H9 (cell line): ENCODE measurements around the gene SPTBN2. TPM values are rescaled to one million over a fixed set of nuclear protein-coding genes. Genes with fewer than 3 reads are reported as not detected.

Source experiments
- DNase-seq: peaks from one replicate; pipeline ENCODE4 v3.0.0-alpha.2; 2017
- H2AFZ ChIP-seq: one replicate; pipeline ENCODE4 v1.6.1; 2013; ENCODE audit warnings: mild to moderate bottlenecking, low read length, control low read depth, moderate library complexity
- H2AK5ac ChIP-seq: 2 replicates; pipeline ENCODE4 v1.6.1; 2013; ENCODE audit warnings: low read length, control low read depth, mixed read lengths; ENCODE audit not compliant: insufficient read length
- H2BK120ac ChIP-seq: one replicate; pipeline ENCODE4 v1.6.1; 2013; ENCODE audit warnings: low read depth, mild to moderate bottlenecking, low read length, control low read depth, inconsistent platforms; ENCODE audit not compliant: poor library complexity, severe bottlenecking
- H2BK12ac ChIP-seq: 2 replicates; pipeline ENCODE4 v1.6.1; 2013; ENCODE audit warnings: low read length, control low read depth, mixed read lengths, low read depth; ENCODE audit not compliant: insufficient read length
- H2BK15ac ChIP-seq: 2 replicates; pipeline ENCODE4 v1.6.1; 2013; ENCODE audit warnings: low read depth, low read length, control low read depth
- H2BK20ac ChIP-seq: one replicate; pipeline ENCODE4 v1.6.1; 2013; ENCODE audit warnings: low read depth, mild to moderate bottlenecking, low read length, control low read depth, inconsistent platforms; ENCODE audit not compliant: poor library complexity, severe bottlenecking
- H2BK5ac ChIP-seq: 2 replicates; pipeline ENCODE4 v1.6.1; 2013; ENCODE audit warnings: low read length, control low read depth, mixed read lengths; ENCODE audit not compliant: insufficient read length
- H3K14ac ChIP-seq: 2 replicates; pipeline ENCODE4 v1.6.1; 2013; ENCODE audit warnings: low read length, control low read depth; ENCODE audit not compliant: insufficient read depth
- H3K18ac ChIP-seq: 2 replicates; pipeline ENCODE4 v1.6.1; 2013; ENCODE audit warnings: low read depth, mild to moderate bottlenecking, mixed read lengths, low read length, control low read depth; ENCODE audit not compliant: insufficient read length
- H3K23ac ChIP-seq: 2 replicates; pipeline ENCODE4 v1.6.1; 2013; ENCODE audit warnings: low read length, control low read depth, mixed read lengths, low read depth; ENCODE audit not compliant: insufficient read length
- H3K23me2 ChIP-seq: 2 replicates; pipeline ENCODE4 v1.6.1; 2013; ENCODE audit warnings: low read depth, mild to moderate bottlenecking, mixed read lengths, low read length, control low read depth; ENCODE audit not compliant: insufficient read length, poor library complexity, severe bottlenecking
- H3K27ac ChIP-seq: 2 replicates; pipeline ENCODE4 v1.5.1; 2013; ENCODE audit warnings: low read length, control low read depth, mixed read lengths, low read depth; ENCODE audit not compliant: insufficient read length
- H3K27me3 ChIP-seq: 2 replicates; pipeline ENCODE4 v1.6.1; 2013; ENCODE audit warnings: low read length, control low read depth, inconsistent platforms; ENCODE audit not compliant: insufficient read depth
- H3K4ac ChIP-seq: 2 replicates; pipeline ENCODE4 v1.6.1; 2013; ENCODE audit warnings: low read depth, mild to moderate bottlenecking, control low read depth, inconsistent platforms, low read length, moderate library complexity
- H3K4me1 ChIP-seq: 2 replicates; pipeline ENCODE4 v1.6.1; 2013; ENCODE audit warnings: low read length, control low read depth, inconsistent platforms; ENCODE audit not compliant: insufficient read depth
- H3K4me2 ChIP-seq: 2 replicates; pipeline ENCODE4 v1.6.1; 2013; ENCODE audit warnings: low read length, control low read depth, mixed read lengths; ENCODE audit not compliant: insufficient read length, insufficient read depth
- H3K56ac ChIP-seq: 2 replicates; pipeline ENCODE4 v1.6.1; 2013; ENCODE audit warnings: low read depth, mild to moderate bottlenecking, mixed read lengths, low read length, control low read depth; ENCODE audit not compliant: insufficient read length
- H3K79me1 ChIP-seq: 2 replicates; pipeline ENCODE4 v1.6.1; 2013; ENCODE audit warnings: low read depth, mild to moderate bottlenecking, moderate library complexity, low read length, control low read depth, inconsistent platforms; ENCODE audit not compliant: insufficient read depth, poor library complexity, severe bottlenecking
- H3K79me2 ChIP-seq: 2 replicates; pipeline ENCODE4 v1.6.1; 2013; ENCODE audit warnings: low read length, control low read depth, inconsistent platforms; ENCODE audit not compliant: insufficient read depth
- H3K9ac ChIP-seq: 2 replicates; pipeline ENCODE4 v1.6.1; 2013; ENCODE audit warnings: low read length, control low read depth, mixed read lengths; ENCODE audit not compliant: insufficient read length; ENCODE audit errors: extremely low read depth
- H3K9me3 ChIP-seq: one replicate; pipeline ENCODE4 v1.6.1; 2013; ENCODE audit warnings: low read depth, low read length, inconsistent platforms; ENCODE audit not compliant: control insufficient read depth
- H3T11ph ChIP-seq: one replicate; pipeline ENCODE4 v1.6.1; 2013; ENCODE audit warnings: mild to moderate bottlenecking, low read length, control low read depth, inconsistent platforms
- H4K20me1 ChIP-seq: one replicate; pipeline ENCODE4 v1.6.1; 2013; ENCODE audit not compliant: control insufficient read depth, insufficient read length, insufficient read depth
- H4K5ac ChIP-seq: 2 replicates; pipeline ENCODE4 v1.6.1; 2013; ENCODE audit warnings: low read depth, mild to moderate bottlenecking, mixed read lengths, low read length, control low read depth; ENCODE audit not compliant: insufficient read length
- H4K8ac ChIP-seq: replicated peaks from 2 replicates; pipeline ENCODE4 v1.6.1; 2013; ENCODE audit warnings: low read length, control low read depth, mixed read lengths, low read depth; ENCODE audit not compliant: insufficient read length
- H4K91ac ChIP-seq: 2 replicates; pipeline ENCODE4 v1.6.1; 2013; ENCODE audit warnings: low read depth, mild to moderate bottlenecking, moderate library complexity, mixed read lengths, low read length, control low read depth; ENCODE audit not compliant: insufficient read length
- H3K27ac Mint-ChIP-seq, 3 experiments: 2 replicates in 2 of 3; 3 replicates in 1 of 3; pipeline ENCODE4 v1.8.0; 2020 to 2021; ENCODE audit warnings: mixed read lengths in 3 of 3, mild to moderate bottlenecking in 1 of 3, moderate library complexity in 1 of 3
- H3K27me3 Mint-ChIP-seq: 2 replicates; pipeline ENCODE4 v1.8.0; 2021; ENCODE audit warnings: low read depth, mild to moderate bottlenecking, moderate library complexity, mixed read lengths
- H3K36me3 Mint-ChIP-seq, 3 experiments: 2 replicates in 2 of 3; 3 replicates in 1 of 3; pipeline ENCODE4 v1.8.0; 2020 to 2021; ENCODE audit warnings: low read depth in 3 of 3, mixed read lengths in 3 of 3; ENCODE audit not compliant: insufficient read depth in 1 of 3
- H3K4me1 Mint-ChIP-seq, 2 experiments: 2 replicates each; pipeline ENCODE4 v1.8.0; 2020; ENCODE audit warnings: mixed read lengths in 2 of 2
- H3K4me3 Mint-ChIP-seq, 2 experiments: 2 replicates in 1 of 2; 3 replicates in 1 of 2; pipeline ENCODE4 v1.8.0; 2020 to 2021; ENCODE audit warnings: mild to moderate bottlenecking in 2 of 2, mixed read lengths in 2 of 2, moderate library complexity in 1 of 2
- H3K9me3 Mint-ChIP-seq, 2 experiments: 2 replicates in 1 of 2; 3 replicates in 1 of 2; pipeline ENCODE4 v1.8.0; 2020; ENCODE audit warnings: mild to moderate bottlenecking in 2 of 2, mixed read lengths in 2 of 2, moderate library complexity in 1 of 2
- WGBS: extraction: QIAGEN DNeasy Blood & Tissue Kit; methylation state at CpG from one replicate; pipeline ENCODE4 v1.1.7; 2013; ENCODE audit warnings: missing lambda C conversion rate, low lambda C conversion rate, mixed read lengths; ENCODE audit not compliant: insufficient read length; ENCODE audit errors: extremely low coverage; 5-methylcytosine and 5-hydroxymethylcytosine counted together
- total RNA-seq: library from RNA; stranded (reverse); gene quantifications from 2 replicates; pipeline ENCODE4 v1.2.1, GENCODE V29; 2021
- TF ChIP-seq, protein P1 (sequence below): fragments of 200-600 bp; sonication (generic); conservative IDR thresholded peaks from 3 replicates; pipeline ENCODE4 v1.8.0; 2021; ENCODE audit warnings: antibody characterized with exemption, mild to moderate bottlenecking

Gene SPTBN2
- total RNA-seq, 1 experiment from 2014 or later = 80.4 TPM

- Histone ChIP-seq H2BK5ac (no peak overlapping the region), H3K9me3 (no peaks in the 10 kb centered on the region), H3K27me3 (no peaks in the 10 kb centered on the region), H4K20me1 (no peaks in the 10 kb centered on the region), H3T11ph (no peak overlapping the region), H2BK12ac (no peak overlapping the region), H3K79me2 (no peaks in the 10 kb centered on the region), H2BK20ac (no peak overlapping the region), H3K27ac (no peak overlapping the region), H4K5ac (no peak overlapping the region), H3K9ac (no peak overlapping the region), H3K14ac (no peak overlapping the region), H3K4me2 (no peak overlapping the region), H3K4me1 (no peaks in the 10 kb centered on the region), H2AK5ac (no peak overlapping the region), H4K91ac (no peak overlapping the region), H3K4ac (no peak overlapping the region), H4K8ac (no peak overlapping the region), H3K56ac (no peak overlapping the region), H2BK120ac (no peak overlapping the region), H3K23ac (no peak overlapping the region), H3K23me2 (no peaks in the 10 kb centered on the region), H3K79me1 (peaks cover 15% of the 10 kb centered on the region), H2AFZ (no peak overlapping the region), H2BK15ac (no peak overlapping the region), H3K18ac (no peak overlapping the region)
- Mint-ChIP-seq H3K4me1 (peaks cover 9 to 23% of the 10 kb centered on the region in 2 experiments), H3K36me3 (peaks cover 0 to 7% (median 5%) of the 10 kb centered on the region in 3 experiments; a peak in 3 of 7 replicates), H3K27ac (no peak overlapping the region), H3K27me3 (peaks cover 2% of the 10 kb centered on the region; the same call in 1 of the 2 replicates), H3K4me3 (no peak overlapping the region), H3K9me3 (no peaks in the 10 kb centered on the region)
- WGBS = no CpG with 5 or more reads among the region's 2 CpGs
- no peak for DNase-seq
- TF ChIP-seq, protein P1, sequence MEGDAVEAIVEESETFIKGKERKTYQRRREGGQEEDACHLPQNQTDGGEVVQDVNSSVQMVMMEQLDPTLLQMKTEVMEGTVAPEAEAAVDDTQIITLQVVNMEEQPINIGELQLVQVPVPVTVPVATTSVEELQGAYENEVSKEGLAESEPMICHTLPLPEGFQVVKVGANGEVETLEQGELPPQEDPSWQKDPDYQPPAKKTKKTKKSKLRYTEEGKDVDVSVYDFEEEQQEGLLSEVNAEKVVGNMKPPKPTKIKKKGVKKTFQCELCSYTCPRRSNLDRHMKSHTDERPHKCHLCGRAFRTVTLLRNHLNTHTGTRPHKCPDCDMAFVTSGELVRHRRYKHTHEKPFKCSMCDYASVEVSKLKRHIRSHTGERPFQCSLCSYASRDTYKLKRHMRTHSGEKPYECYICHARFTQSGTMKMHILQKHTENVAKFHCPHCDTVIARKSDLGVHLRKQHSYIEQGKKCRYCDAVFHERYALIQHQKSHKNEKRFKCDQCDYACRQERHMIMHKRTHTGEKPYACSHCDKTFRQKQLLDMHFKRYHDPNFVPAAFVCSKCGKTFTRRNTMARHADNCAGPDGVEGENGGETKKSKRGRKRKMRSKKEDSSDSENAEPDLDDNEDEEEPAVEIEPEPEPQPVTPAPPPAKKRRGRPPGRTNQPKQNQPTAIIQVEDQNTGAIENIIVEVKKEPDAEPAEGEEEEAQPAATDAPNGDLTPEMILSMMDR = no peak
Observed at GRCh38 chr11:66749091-66749490, 20.1 kb upstream of the SPTBN2 start.
